K562 (cell line): ENCODE results near the gene VSIG10. TPM values are rescaled to one million over a fixed set of nuclear protein-coding genes. Genes with fewer than 3 reads are reported as not detected.
A peak's percentile ranks its signal among the peaks of the same experiment; 100 is the strongest.

Experiments used
- BRD4 ChIP-seq: fragments of 200-600 bp; sonication (generic); IDR thresholded peaks from 2 replicates; pipeline ENCODE4 v1.6.1; 2017; ENCODE audit warnings: inconsistent platforms
- DIDO1 ChIP-seq: fragments of 450-650 bp; IDR thresholded peaks from 2 replicates; pipeline ENCODE4 v1.6.1; 2016; ENCODE audit warnings: low read depth, missing biosample characterization, missing genetic modification characterization
- ELF1 ChIP-seq: fragments of 200-800 bp; sonication (Bioruptor generic); IDR thresholded peaks from 2 replicates; pipeline ENCODE4 v1.6.1; 2016; ENCODE audit warnings: missing genetic modification characterization, missing compliant biosample characterization
- FOS ChIP-seq: IDR thresholded peaks from 3 replicates; pipeline ENCODE4 v1.6.1; 2011; ENCODE audit not compliant: insufficient read length; ENCODE audit errors: extremely low read depth
- KDM1A ChIP-seq, 2 experiments: fragments of 450-650 bp; IDR thresholded peaks; 2 replicates each; pipeline ENCODE4 v1.6.1; 2016; ENCODE audit warnings: mild to moderate bottlenecking in 2 of 2
- MECOM ChIP-seq: fragments of 250-450 bp; sonication (Bioruptor Pico); IDR thresholded peaks from 2 replicates; pipeline ENCODE4 v1.8.0; 2022; ENCODE audit warnings: inconsistent platforms
- MIER1 ChIP-seq: fragments of 450-650 bp; IDR thresholded peaks from 2 replicates; pipeline ENCODE4 v1.6.1; 2016; ENCODE audit warnings: antibody characterized with exemption, mild to moderate bottlenecking, low read depth
- NCOR1 ChIP-seq: fragments of 450-650 bp; IDR thresholded peaks from 2 replicates; pipeline ENCODE4 v1.6.1; 2016; ENCODE audit warnings: mild to moderate bottlenecking, moderate library complexity
- POLR2AphosphoS5 ChIP-seq: IDR thresholded peaks from 2 replicates; pipeline ENCODE4 v1.6.1; 2011; ENCODE audit warnings: mild to moderate bottlenecking, low read depth, low read length, moderate library complexity; ENCODE audit not compliant: control insufficient read depth, insufficient read depth
- POLR2G ChIP-seq: fragments of 200-400 bp; formaldehyde crosslinking; IDR thresholded peaks from 2 replicates; pipeline ENCODE4 v1.6.1; 2017; ENCODE audit warnings: low read depth, mild to moderate bottlenecking, antibody characterized with exemption, low read length, moderate library complexity
- PYGO2 ChIP-seq: fragments of 450-650 bp; IDR thresholded peaks from 2 replicates; pipeline ENCODE4 v1.6.1; 2016; ENCODE audit warnings: mild to moderate bottlenecking, missing genetic modification characterization, moderate library complexity, missing compliant biosample characterization
- SAFB ChIP-seq: fragments of 200-400 bp; formaldehyde crosslinking; IDR thresholded peaks from 2 replicates; pipeline ENCODE4 v1.6.1; 2017; ENCODE audit warnings: low read depth, low read length, borderline replicate concordance
- SAFB2 ChIP-seq: fragments of 200-400 bp; formaldehyde crosslinking; IDR thresholded peaks from 2 replicates; pipeline ENCODE4 v1.6.1; 2018; ENCODE audit warnings: borderline replicate concordance, low read length, low read depth, moderate library complexity; ENCODE audit not compliant: severe bottlenecking
- SAP30 ChIP-seq: fragments of 200-600 bp; sonication (generic); IDR thresholded peaks from 2 replicates; pipeline ENCODE4 v1.6.1; 2012; ENCODE audit warnings: borderline replicate concordance, low read depth, mild to moderate bottlenecking, moderate library complexity, low read length, control low read depth, inconsistent platforms; ENCODE audit not compliant: insufficient read depth, poor library complexity, severe bottlenecking
- SMAD3 ChIP-seq: fragments of 450-650 bp; formaldehyde crosslinking; conservative IDR thresholded peaks from 2 replicates; pipeline ENCODE4 v1.4.0; 2020; ENCODE audit warnings: mild to moderate bottlenecking
- SP2 ChIP-seq: IDR thresholded peaks from 2 replicates; pipeline ENCODE4 v1.6.1; 2011; ENCODE audit warnings: mild to moderate bottlenecking, low read depth, low read length, moderate library complexity; ENCODE audit not compliant: poor library complexity, severe bottlenecking; ENCODE audit errors: extremely low read depth
- TAF9B ChIP-seq: fragments of 450-650 bp; IDR thresholded peaks from 2 replicates; pipeline ENCODE4 v1.6.1; 2018; ENCODE audit warnings: mild to moderate bottlenecking; ENCODE audit not compliant: partially characterized antibody
- TCF7L2 ChIP-seq: fragments of 150-350 bp; IDR thresholded peaks from 2 replicates; pipeline ENCODE4 v1.6.1; 2016; ENCODE audit warnings: low read depth, mild to moderate bottlenecking, low read length, moderate library complexity
- U2AF2 ChIP-seq: fragments of 200-400 bp; formaldehyde crosslinking; optimal IDR thresholded peaks from 2 replicates; pipeline ENCODE3; 2017; ENCODE audit warnings: low read depth, mild to moderate bottlenecking, low read length
- ZEB2 ChIP-seq: fragments of 450-650 bp; IDR thresholded peaks from 2 replicates; pipeline ENCODE4 v1.6.1; 2016
- ZKSCAN8 ChIP-seq: fragments of 200-800 bp; sonication (Bioruptor generic); IDR thresholded peaks from 2 replicates; pipeline ENCODE4 v1.6.1; 2016; ENCODE audit warnings: missing genetic modification characterization, missing compliant biosample characterization
- ZNF133 ChIP-seq: fragments of 250-450 bp; sonication (Bioruptor Pico); IDR thresholded peaks from 2 replicates; pipeline ENCODE4 v1.4.0; 2020; ENCODE audit warnings: mild to moderate bottlenecking
- ZNF239 ChIP-seq: fragments of 250-450 bp; sonication (Bioruptor Pico); IDR thresholded peaks from 2 replicates; pipeline ENCODE4 v1.4.0; 2020; ENCODE audit warnings: mild to moderate bottlenecking
- ZNF398 ChIP-seq: fragments of 250-450 bp; sonication (Bioruptor Pico); IDR thresholded peaks from 2 replicates; pipeline ENCODE4 v1.8.0; 2021; ENCODE audit warnings: moderate library complexity, mild to moderate bottlenecking, inconsistent platforms
- ZNF75A ChIP-seq: fragments of 450-650 bp; formaldehyde crosslinking; IDR thresholded peaks from 2 replicates; pipeline ENCODE4 v1.4.0; 2020; ENCODE audit warnings: mild to moderate bottlenecking
- polyA plus RNA-seq, 8 experiments: library from polyadenylated mRNA; depleted of rRNA in 4 of 8; stranded (reverse) in 5 of 8; unstranded in 3 of 8; fragments of >200 nt; fragmentation: Nextera tagmentation in 2 of 8; fragmentation: Illumina TruSeq in 1 of 8; extraction: Ambion mirVana in 2 of 8; extraction: Trizol in 1 of 8; gene quantifications; 2 replicates each; pipeline versions ENCODE4 v1.2.1 to v1.2.3, GENCODE V29; 2011 to 2014; ENCODE audit warnings: inconsistent platforms in 1 of 8, missing spikeins in 1 of 8
- total RNA-seq, 7 experiments: library from RNA; depleted of rRNA in 6 of 7; stranded (reverse); fragments of >200 nt in 6 of 7; fragmentation: Illumina TruSeq in 2 of 7; extraction: Trizol in 2 of 7; gene quantifications; 2 replicates each; pipeline versions ENCODE4 v1.2.1 to v1.2.3, GENCODE V29; 2011 to 2021; ENCODE audit warnings: low replicate concordance in 1 of 7
- TF ChIP-seq, protein P1 (sequence below): IDR thresholded peaks from 2 replicates; pipeline ENCODE4 v1.6.1; 2012; ENCODE audit warnings: low read depth, low read length, improper control_type of control experiment, borderline replicate concordance

The VSIG10 gene
- total and polyA plus RNA-seq, 9 of the 15 experiments (the other 6 are each of a cell fraction or from before 2014, with no cell fraction given), result 4.1 to 8.8 (median 4.7) TPM

GRCh38 chr12:118061011-118061872, 42.6 kb downstream of the VSIG10 start, which contains the start of gene WSB2 (continued):
- TF ChIP-seq POLR2AphosphoS5, result peak; percentile 34; the same call in 1 of the 2 replicates
- TF ChIP-seq MIER1, result no peak
- TF ChIP-seq ZNF239, result no peak
- no peak for TF ChIP-seq SP2
- TF ChIP-seq ZEB2, result no peak
- TF ChIP-seq SMAD3, result no peak
- TF ChIP-seq DIDO1 (tag), result no peak
- no peak; the same call in none of the 2 replicates for TF ChIP-seq BRD4
- no peak for TF ChIP-seq U2AF2
- 0 out of 2 replicates have a peak, but pooled peaks have one; percentile 9 for TF ChIP-seq NCOR1
- no peak for TF ChIP-seq TCF7L2
- peak; percentile 62 for TF ChIP-seq POLR2G
- TF ChIP-seq PYGO2 (tag), result no peak
- TF ChIP-seq TAF9B, result peak; percentile 45
- TF ChIP-seq ZNF75A (CRISPR knock-in tag), result no peak
- no peak for TF ChIP-seq ZKSCAN8 (CRISPR knock-in tag)
- no peak for TF ChIP-seq SAFB
- TF ChIP-seq KDM1A (IDR thresholded peaks at IDR 0.05), result no peak
- no peak for TF ChIP-seq SAFB2
- no peak for TF ChIP-seq MECOM (CRISPR knock-in tag)
- TF ChIP-seq SAP30, result no peak
- TF ChIP-seq, protein P1, sequence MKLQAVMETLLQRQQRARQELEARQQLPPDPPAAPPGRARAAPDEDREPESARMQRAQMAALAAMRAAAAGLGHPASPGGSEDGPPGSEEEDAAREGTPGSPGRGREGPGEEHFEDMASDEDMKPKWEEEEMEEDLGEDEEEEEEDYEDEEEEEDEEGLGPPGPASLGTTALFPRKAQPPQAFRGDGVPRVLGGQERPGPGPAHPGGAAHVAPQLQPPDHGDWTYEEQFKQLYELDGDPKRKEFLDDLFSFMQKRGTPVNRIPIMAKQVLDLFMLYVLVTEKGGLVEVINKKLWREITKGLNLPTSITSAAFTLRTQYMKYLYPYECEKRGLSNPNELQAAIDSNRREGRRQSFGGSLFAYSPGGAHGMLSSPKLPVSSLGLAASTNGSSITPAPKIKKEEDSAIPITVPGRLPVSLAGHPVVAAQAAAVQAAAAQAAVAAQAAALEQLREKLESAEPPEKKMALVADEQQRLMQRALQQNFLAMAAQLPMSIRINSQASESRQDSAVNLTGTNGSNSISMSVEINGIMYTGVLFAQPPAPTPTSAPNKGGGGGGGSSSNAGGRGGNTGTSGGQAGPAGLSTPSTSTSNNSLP, result no peak
- no peak for TF ChIP-seq FOS
- no peak for TF ChIP-seq ZNF398
- peak; percentile 49; the same call in 1 of the 2 replicates for TF ChIP-seq ELF1 (tag)
- TF ChIP-seq ZNF133, result no peak
